HG03558 (cell line): ENCODE results near the gene ARF5.

Source experiments
- ATAC-seq: cut with Tn5 transposase; IDR thresholded peaks from one replicate; pipeline ENCODE4 v1.9.1; 2021; ENCODE audit warnings: moderate number of reproducible peaks; ENCODE audit not compliant: unreplicated experiment; ENCODE audit errors: extremely low read depth

Gene ARF5

DNA sequence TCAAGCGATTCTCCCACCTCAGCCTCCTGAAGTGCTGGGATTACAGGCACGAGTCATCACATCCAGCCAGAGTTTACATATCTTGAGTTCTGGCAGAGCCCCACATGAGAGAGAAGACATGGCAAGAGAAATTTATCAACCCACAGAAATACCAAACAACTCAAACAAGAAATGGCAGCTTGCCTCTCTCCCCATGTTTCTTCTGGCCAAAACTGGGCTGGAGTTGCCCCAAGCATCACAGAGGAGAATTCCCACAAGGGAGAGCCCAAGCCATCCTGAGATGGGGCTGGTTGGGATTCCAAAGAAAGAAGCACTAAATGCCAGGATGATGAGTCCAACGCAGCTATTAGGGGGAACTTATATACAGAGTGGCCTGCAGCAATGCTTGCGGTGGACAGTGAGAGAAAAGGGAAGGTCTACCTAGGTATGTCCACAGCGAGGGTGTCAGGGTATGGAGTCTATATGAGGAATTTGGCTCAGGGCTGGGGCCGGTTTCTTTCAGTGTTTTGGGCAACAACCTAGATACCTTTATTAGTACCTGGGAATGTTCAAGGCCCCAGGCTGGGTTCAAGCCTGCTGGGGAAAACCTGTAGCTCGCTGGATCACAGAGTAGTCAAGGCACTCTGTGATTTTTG, 44.2 kb downstream of the ARF5 start:
- ATAC-seq: no peak

DNA sequence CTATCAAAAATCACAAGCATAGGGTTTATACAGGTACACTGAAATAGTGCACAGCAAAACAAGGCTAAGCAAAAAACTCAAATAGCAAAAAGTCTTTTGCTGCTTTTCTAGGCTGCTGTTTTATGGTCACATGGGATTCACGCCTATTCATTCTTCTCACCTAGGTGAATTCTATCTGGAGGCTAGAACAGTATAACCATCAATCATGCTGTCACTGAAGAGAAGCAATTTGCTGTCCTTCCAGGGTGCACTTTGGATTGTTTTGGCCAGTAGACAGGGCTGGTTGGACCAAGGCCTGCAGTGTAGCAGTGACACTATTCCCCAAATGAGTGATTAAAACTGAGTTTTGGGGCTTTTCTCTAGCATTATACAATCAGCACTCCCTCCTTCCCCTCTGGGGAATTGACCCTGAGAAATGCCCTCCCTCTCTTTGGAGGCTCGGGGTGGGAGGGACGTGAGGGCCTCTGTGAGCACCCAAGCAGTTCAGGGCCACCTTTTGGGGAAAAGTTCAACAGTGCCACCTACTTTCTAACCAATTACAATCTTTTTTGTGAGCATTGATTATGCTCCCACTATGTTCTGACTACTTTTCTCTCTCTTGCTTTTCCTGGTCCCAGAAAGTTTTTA, 47.6 kb downstream of the ARF5 start:
- no peak for ATAC-seq

DNA sequence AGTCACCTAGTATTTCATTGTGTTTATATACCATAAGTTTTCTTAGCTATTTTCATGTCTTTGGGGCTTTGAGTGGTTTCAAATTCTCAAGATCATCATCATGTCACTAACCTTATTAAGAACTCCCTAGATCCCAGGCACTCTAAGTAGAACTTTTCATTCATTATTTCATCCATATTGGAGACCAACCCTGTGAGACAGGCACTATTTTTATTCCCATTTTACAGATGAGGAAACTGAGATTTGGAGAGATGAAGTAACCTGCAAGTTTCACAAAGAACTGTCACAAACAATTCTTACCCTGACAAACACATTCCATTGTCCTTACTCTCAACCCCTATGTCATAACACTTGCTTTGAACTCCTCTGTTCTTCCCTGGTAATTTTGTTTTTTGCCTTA, 50.0 kb downstream of the ARF5 start:
- ATAC-seq: no peak
